HepG2 (cell line): ENCODE data around the gene SACS. TPM values are rescaled to one million over a fixed set of nuclear protein-coding genes. Genes with fewer than 3 reads are reported as not detected.

Experiments used
- ATAC-seq: fragments of 200-7000 bp; cut with Tn5 transposase; 3 replicates; pipeline ENCODE4 v1.9.1; 2020; ENCODE audit warnings: mild to moderate bottlenecking, moderate library complexity
- BruUV-seq: library from RNA; stranded (reverse); fragments of 400-500 nt; replicated peaks from 2 replicates; lab custom pipeline; 2021; lab: Mats Ljungman, UMichigan
- CTCF ChIA-PET: fragments of 300-600 bp; formaldehyde crosslinking; extraction: SDS; loops from one replicate; lab custom pipeline; 2021; ENCODE audit warnings: low total read pairs, inconsistent platforms, low intra/inter-chr PET ratio; lab: Yijun Ruan, JAX
- POLR2A ChIA-PET: fragments of 350-600 bp; sonication (Branson Sonifier 250); formaldehyde crosslinking; loops from one replicate; lab custom pipeline; 2020; ENCODE audit warnings: antibody characterized with exemption, inconsistent platforms; lab: Yijun Ruan, JAX
- DNase-seq: peaks from one replicate; pipeline ENCODE4 v3.0.0-alpha.2; 2015; ENCODE audit warnings: low spot score
- FAIRE-seq: peaks from 3 replicates; lab custom pipeline; 2011; peaks lifted over from hg19 to GRCh38; lab: Jason Lieb, UNC
- H2AFZ ChIP-seq: one replicate; pipeline ENCODE4 v1.6.1; 2011; ENCODE audit warnings: low read length, inconsistent platforms
- H3K27ac ChIP-seq: fragments of 300-600 bp; 3 replicates; pipeline ENCODE4 v1.8.0; 2011; ENCODE audit warnings: mixed run types, mild to moderate bottlenecking, mixed read lengths, low read length, inconsistent platforms; ENCODE audit not compliant: insufficient read depth; ENCODE audit errors: extremely low read length
- H3K27me3 ChIP-seq, 2 experiments: fragments of 200-600 bp in 1 of 2; 2 replicates in 1 of 2; 3 replicates in 1 of 2; pipeline versions ENCODE4 v1.6.0 to v1.8.0; 2011; ENCODE audit warnings: low read length in 2 of 2, mild to moderate bottlenecking in 2 of 2, moderate library complexity in 2 of 2, inconsistent platforms in 1 of 2; ENCODE audit not compliant: insufficient read depth in 2 of 2, control insufficient read depth in 1 of 2
- H3K36me3 ChIP-seq, 2 experiments: fragments of 200-600 bp in 1 of 2; replicated peaks in 1 of 2; 2 replicates in 1 of 2; 3 replicates in 1 of 2; pipeline versions ENCODE4 v1.5.1 to v1.8.0; 2011; ENCODE audit warnings: low read length in 2 of 2, inconsistent platforms in 1 of 2; ENCODE audit not compliant: insufficient read depth in 2 of 2, control insufficient read depth in 1 of 2
- H3K4me1 ChIP-seq: 2 replicates; pipeline ENCODE4 v1.5.1; 2012; ENCODE audit warnings: low read length, inconsistent platforms; ENCODE audit not compliant: insufficient read depth
- H3K4me2 ChIP-seq: 2 replicates; pipeline ENCODE4 v1.6.0; 2011; ENCODE audit warnings: low read depth, low read length, inconsistent platforms
- H3K4me3 ChIP-seq, 3 experiments: fragments of 200-600 bp in 1 of 3; sonication (generic), shearing (Covaris generic) in 1 of 3; replicated peaks in 1 of 3; 2 replicates each; pipeline ENCODE4 v1.5.1; 2011 to 2016; ENCODE audit warnings: low read length in 3 of 3, inconsistent platforms in 2 of 3, low read depth in 2 of 3, mild to moderate bottlenecking in 2 of 3, control low read depth in 1 of 3, mixed read lengths in 1 of 3; ENCODE audit not compliant: insufficient read depth in 1 of 3
- H3K79me2 ChIP-seq: one replicate; pipeline ENCODE4 v1.6.1; 2011; ENCODE audit warnings: low read length, inconsistent platforms; ENCODE audit not compliant: insufficient read depth
- H3K9ac ChIP-seq: 2 replicates; pipeline ENCODE4 v1.6.0; 2011; ENCODE audit warnings: mild to moderate bottlenecking, low read depth, low read length, inconsistent platforms; ENCODE audit not compliant: insufficient read depth
- H3K9me3 ChIP-seq: 2 replicates; pipeline ENCODE4 v1.5.1; 2012; ENCODE audit warnings: mild to moderate bottlenecking, low read length
- H4K20me1 ChIP-seq: 2 replicates; pipeline ENCODE4 v1.6.0; 2011; ENCODE audit warnings: inconsistent platforms, mild to moderate bottlenecking, low read length, moderate library complexity; ENCODE audit not compliant: insufficient read depth
- ATF3 ChIP-seq: sonication (generic); formaldehyde crosslinking; IDR thresholded peaks from 2 replicates; pipeline ENCODE4 v1.4.0; 2020; ENCODE audit warnings: missing genetic modification reagents
- EP300 ChIP-seq, 3 experiments: sonication (generic) in 1 of 3; formaldehyde crosslinking in 1 of 3; IDR thresholded peaks; 2 replicates each; pipeline versions ENCODE4 v1.5.1 to v1.6.1; 2011 to 2020; ENCODE audit warnings: low read depth in 2 of 3, low read length in 2 of 3, borderline replicate concordance in 1 of 3, improper control_type of control experiment in 1 of 3, mild to moderate bottlenecking in 1 of 3, missing genetic modification reagents in 1 of 3, moderate library complexity in 1 of 3
- FIP1L1 ChIP-seq: fragments of 200-400 bp; formaldehyde crosslinking; IDR thresholded peaks from 2 replicates; pipeline ENCODE4 v1.6.1; 2018; ENCODE audit warnings: low read depth, mild to moderate bottlenecking, low read length, moderate library complexity, borderline replicate concordance; ENCODE audit not compliant: insufficient read depth
- HDAC2 ChIP-seq: sonication (generic); formaldehyde crosslinking; IDR thresholded peaks from 2 replicates; pipeline ENCODE4 v1.4.0; 2020; ENCODE audit warnings: missing genetic modification reagents
- KAT2B ChIP-seq: fragments of 150-350 bp; IDR thresholded peaks from 2 replicates; pipeline ENCODE4 v1.6.1; 2014; ENCODE audit warnings: low read depth, low read length, borderline replicate concordance
- KLF12 ChIP-seq: sonication (generic); formaldehyde crosslinking; IDR thresholded peaks from 2 replicates; pipeline ENCODE4 v1.4.0; 2020; ENCODE audit warnings: missing genetic modification reagents, borderline replicate concordance
- MIER2 ChIP-seq: IDR thresholded peaks from 2 replicates; pipeline ENCODE4 v1.6.1; 2016; ENCODE audit warnings: missing biosample characterization, missing genetic modification reagents
- MXD3 ChIP-seq: IDR thresholded peaks from 2 replicates; pipeline ENCODE4 v1.6.1; 2016; ENCODE audit warnings: mild to moderate bottlenecking, missing biosample characterization, missing genetic modification reagents
- POLR2G ChIP-seq: fragments of 200-400 bp; formaldehyde crosslinking; IDR thresholded peaks from 2 replicates; pipeline ENCODE4 v1.6.1; 2018; ENCODE audit warnings: mild to moderate bottlenecking, low read depth, low read length, moderate library complexity
- TAF15 ChIP-seq: fragments of 200-400 bp; formaldehyde crosslinking; IDR thresholded peaks from one replicate; pipeline ENCODE4 v1.6.1; 2018; ENCODE audit warnings: mild to moderate bottlenecking, low read depth, low read length; ENCODE audit not compliant: poor library complexity, severe bottlenecking
- ZNF124 ChIP-seq: sonication (generic); formaldehyde crosslinking; IDR thresholded peaks from 2 replicates; pipeline ENCODE4 v1.4.0; 2020; ENCODE audit warnings: missing genetic modification reagents
- ZNF24 ChIP-seq: fragments of 450-650 bp; IDR thresholded peaks from 2 replicates; pipeline ENCODE4 v1.6.1; 2017; ENCODE audit warnings: antibody characterized with exemption, mild to moderate bottlenecking
- ZNF451 ChIP-seq: sonication (generic); formaldehyde crosslinking; IDR thresholded peaks from 2 replicates; pipeline ENCODE4 v1.5.0; 2020; ENCODE audit warnings: mild to moderate bottlenecking, missing genetic modification reagents
- ZNF644 ChIP-seq: IDR thresholded peaks from 2 replicates; pipeline ENCODE4 v1.6.1; 2016; ENCODE audit warnings: low read depth
- ZNF713 ChIP-seq: sonication (generic); formaldehyde crosslinking; IDR thresholded peaks from 2 replicates; pipeline ENCODE4 v1.4.0; 2020; ENCODE audit warnings: mild to moderate bottlenecking, missing genetic modification reagents
- ZNF75D ChIP-seq: sonication (generic); formaldehyde crosslinking; IDR thresholded peaks from 2 replicates; pipeline ENCODE4 v1.8.1; 2023; ENCODE audit warnings: missing genetic modification reagents, mild to moderate bottlenecking, borderline replicate concordance
- ZNF768 ChIP-seq: sonication (generic); formaldehyde crosslinking; IDR thresholded peaks from 2 replicates; pipeline ENCODE4 v1.4.0; 2020; ENCODE audit warnings: missing genetic modification reagents
- ZSCAN12 ChIP-seq: sonication (generic); formaldehyde crosslinking; IDR thresholded peaks from 2 replicates; pipeline ENCODE4 v1.9.0; 2021; ENCODE audit warnings: mild to moderate bottlenecking, missing genetic modification reagents
- WGBS: methylation state at CpG from one replicate; pipeline ENCODE4 v1.1.6; 2017; ENCODE audit warnings: low lambda C conversion rate; 5-methylcytosine and 5-hydroxymethylcytosine counted together
- in situ Hi-C: cut with HindIII; loops from 2 replicates; pipeline ENCODE4 v1.10.0; 2017; ENCODE audit warnings: low pct_unique_long_range_greater_than_20kb; ENCODE audit not compliant: extremely low pct_ligation_motif_present
- intact Hi-C: fragments of 100-400 bp; cut with micrococcal nuclease; formaldehyde crosslinking; loops from one replicate; pipeline ENCODE4 v1.10.0; 2022; ENCODE audit not compliant: unreplicated experiment
- polyA plus RNA-seq, 8 experiments: library from polyadenylated mRNA; depleted of rRNA in 3 of 8; stranded (reverse) in 7 of 8; unstranded in 1 of 8; fragments of >200 nt; fragmentation: Illumina TruSeq in 4 of 8; extraction: Trizol in 4 of 8; gene quantifications; 2 replicates each; pipeline versions ENCODE4 v1.2.1 to v1.2.3, GENCODE V29; 2011 to 2016; ENCODE audit warnings: low read depth in 4 of 8, missing spikeins in 1 of 8, mixed read lengths in 1 of 8; ENCODE audit not compliant: insufficient read depth in 1 of 8
- total RNA-seq, 5 experiments: library from RNA; depleted of rRNA; stranded (reverse); fragments of >200 nt; fragmentation: Illumina TruSeq; extraction: Trizol; gene quantifications; 2 replicates each; pipeline ENCODE4 v1.2.3, GENCODE V29; 2016; ENCODE audit warnings: low read depth in 1 of 5
- TF ChIP-seq, protein P1 (sequence below): sonication (generic); formaldehyde crosslinking; IDR thresholded peaks from 2 replicates; pipeline ENCODE4 v1.8.1; 2023; ENCODE audit warnings: mild to moderate bottlenecking, moderate library complexity, missing genetic modification reagents

The SACS gene
- total and polyA plus RNA-seq, 2 of the 13 experiments (the other 11 are each of a cell fraction or from before 2014, with no cell fraction given): 4.0 to 15.7 TPM

GRCh38 chr13:23455401-23456185 is 22.1 kb upstream of the SACS start:
- ChIA-PET CTCF (no interaction called here), POLR2A (interaction anchor here (0.5 kb wide), 1 partner anchor 13 kb away, joined by 3 read pairs; no protein-coding TSS in a partner anchor)
- Histone ChIP-seq H2AFZ (no peak overlapping the region), H3K79me2 (no peaks in the 10 kb centered on the region), H3K27me3 (no peaks in the 10 kb centered on the region; a peak in 1 of 5 replicates), H3K4me1 (no peaks in the 10 kb centered on the region), H3K9me3 (no peaks in the 10 kb centered on the region), H4K20me1 (no peaks in the 10 kb centered on the region), H3K9ac (no peak overlapping the region), H3K27ac (no peak overlapping the region), H3K4me3 (no peak overlapping the region), H3K4me2 (no peak overlapping the region), H3K36me3 (no peaks in the 10 kb centered on the region)
- BruUV-seq: no TSS peak
- FAIRE-seq (no peak), DNase-seq (no peak), ATAC-seq (no peak)
- intact Hi-C loops (no loop called here), in situ Hi-C loops (no loop called here)
- no peak for TF ChIP-seq MXD3 (CRISPR knock-in tag)
- TF ChIP-seq ZNF75D (CRISPR knock-in tag): no peak
- TF ChIP-seq ZNF713: no peak
- TF ChIP-seq ZSCAN12 (CRISPR knock-in tag): no peak
- TF ChIP-seq, protein P1, sequence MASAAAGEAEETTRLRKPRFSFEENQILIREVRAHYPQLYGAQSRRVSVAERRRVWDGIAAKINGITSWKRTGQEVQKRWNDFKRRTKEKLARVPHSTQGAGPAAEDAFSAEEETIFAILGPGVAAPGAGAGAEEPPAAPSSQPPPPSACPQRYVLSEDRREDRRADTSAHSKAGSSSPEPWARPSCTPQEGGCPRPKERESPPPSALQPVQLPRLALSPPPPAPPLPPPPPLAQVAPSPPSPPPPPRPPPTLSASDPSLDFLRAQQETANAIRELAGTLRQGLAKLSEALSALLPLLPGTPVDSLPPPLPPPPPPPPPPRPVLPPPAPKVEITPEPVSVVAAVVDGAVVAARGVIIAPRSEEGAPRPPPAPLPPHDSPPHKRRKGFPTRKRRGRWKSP (CRISPR knock-in tag): no peak
- no peak for TF ChIP-seq ZNF24
- no peak for TF ChIP-seq KLF12 (CRISPR knock-in tag)
- TF ChIP-seq TAF15: no peak
- TF ChIP-seq FIP1L1: no peak
- TF ChIP-seq MIER2: no peak
- no peak for TF ChIP-seq POLR2G
- TF ChIP-seq ZNF768 (CRISPR knock-in tag): no peak
- TF ChIP-seq ZNF124 (CRISPR knock-in tag): no peak
- no peak for TF ChIP-seq ATF3
- no peak for TF ChIP-seq ZNF644 (CRISPR knock-in tag)
- no peak for TF ChIP-seq EP300 (IDR thresholded peaks at IDR 0.05; ENCODE audit: low read depth in 2 of 2, low read length in 2 of 2)
- no peak for TF ChIP-seq EP300 (CRISPR knock-in tag; IDR thresholded peaks at IDR 0.05; ENCODE audit: borderline replicate concordance)
- TF ChIP-seq HDAC2 (CRISPR knock-in tag): no peak
- TF ChIP-seq KAT2B: no peak
- no peak for TF ChIP-seq ZNF451 (CRISPR knock-in tag)
- WGBS: 26% methylated on average over 7 of the region's 7 CpGs
